Measurements from ENCODE around the gene IL1B. TPM values are rescaled to one million over a fixed set of nuclear protein-coding genes. Genes with fewer than 3 reads are reported as not detected.

The IL1B gene
- total RNA-seq, 6 experiments from 2014 or later = 1.3 to 7.7 (median 6.0) TPM

- Mint-ChIP-seq H3K36me3 (ENCODE audit: low read depth) (peaks cover 3% of the 10 kb centered on the region; the same call in 1 of the 2 replicates), H3K4me3 (no peak overlapping the region), H3K9me3 (no peaks in the 10 kb centered on the region), H3K4me1 (ENCODE audit: low read depth) (no peaks in the 10 kb centered on the region), H3K27ac (no peak overlapping the region), H3K27me3 (ENCODE audit: insufficient read depth) (no peaks in the 10 kb centered on the region; the same call in 1 of the 2 replicates)
- DNase-seq = no peak
- TF ChIP-seq CTCF (IDR thresholded peaks at IDR 0.05) = no peak
Observed at GRCh38 chr2:112849956-112850355, 13.4 kb upstream of the IL1B start.

GRCh38 chr2:112848833-112849232, 12.3 kb upstream of the IL1B start:
- no peak for DNase-seq
- Mint-ChIP-seq H3K4me3 (no peak overlapping the region), H3K27ac (no peak overlapping the region), H3K36me3 (ENCODE audit: low read depth) (no peaks in the 10 kb centered on the region), H3K9me3 (no peaks in the 10 kb centered on the region), H3K27me3 (ENCODE audit: insufficient read depth) (peaks cover 1% of the 10 kb centered on the region), H3K4me1 (ENCODE audit: low read depth) (no peaks in the 10 kb centered on the region)
- no peak for TF ChIP-seq CTCF (IDR thresholded peaks at IDR 0.05)

- peaks cover 1% of the 10 kb centered on the region for H3K27me3 Mint-ChIP-seq (ENCODE audit: insufficient read depth)
- peaks cover 12% of the 10 kb centered on the region; the same call in 1 of the 2 replicates for H3K4me1 Mint-ChIP-seq (ENCODE audit: low read depth)
- no peak for DNase-seq
- H3K27ac Mint-ChIP-seq = no peak overlapping the region
- no peaks in the 10 kb centered on the region for H3K36me3 Mint-ChIP-seq (ENCODE audit: low read depth)
- no peaks in the 10 kb centered on the region for H3K9me3 Mint-ChIP-seq
- H3K4me3 Mint-ChIP-seq = no peak overlapping the region
- no peak for TF ChIP-seq CTCF (IDR thresholded peaks at IDR 0.05)
Observed at GRCh38 chr2:112846031-112846430, 9.5 kb upstream of the IL1B start.

- H3K27ac Mint-ChIP-seq = no peak overlapping the region
Observed at GRCh38 chr2:112843836-112844235, 7.3 kb upstream of the IL1B start.

GRCh38 chr2:112843288-112843687, 6.7 kb upstream of the IL1B start:
- no peaks in the 10 kb centered on the region for H3K9me3 Mint-ChIP-seq
- peaks cover 35% of the 10 kb centered on the region for H3K4me1 Mint-ChIP-seq (ENCODE audit: low read depth)
- no peak overlapping the region for H3K27ac Mint-ChIP-seq
- H3K4me3 Mint-ChIP-seq = no peak overlapping the region
- no peaks in the 10 kb centered on the region for H3K36me3 Mint-ChIP-seq (ENCODE audit: low read depth)
- no peak for DNase-seq
- TF ChIP-seq CTCF (IDR thresholded peaks at IDR 0.05) = no peak
- H3K27me3 Mint-ChIP-seq (ENCODE audit: insufficient read depth) = peaks cover 1% of the 10 kb centered on the region

More at GRCh38 chr2:112843836-112844235, 7.3 kb upstream of the IL1B start:
- Mint-ChIP-seq H3K4me3 (no peak overlapping the region), H3K4me1 (ENCODE audit: low read depth) (peaks cover 30% of the 10 kb centered on the region), H3K27me3 (ENCODE audit: insufficient read depth) (peaks cover 1% of the 10 kb centered on the region), H3K9me3 (no peaks in the 10 kb centered on the region), H3K36me3 (ENCODE audit: low read depth) (no peaks in the 10 kb centered on the region)
- TF ChIP-seq CTCF (IDR thresholded peaks at IDR 0.05) = no peak
- DNase-seq = no peak

Measured in HFFc6 (cell line).